NOMO-1 (cell line): ENCODE measurements around the gene KDM4E.
"Not testable (repeated sequence)": the region's sequence is repeated elsewhere in the genome, so short reads cannot be mapped to it uniquely, and the experiment has no call there.

Source experiments
- DNase-seq, 2 experiments: peaks; one replicate each; lab custom pipeline; 2025; ENCODE audit not compliant: unreplicated experiment in 2 of 2; lab: John Stamatoyannopoulos, UW

Gene KDM4E

GRCh38 chr11:95024958-95025357 is at the start of gene KDM4E:
Gene KDM4E (plus strand): TSS chr11:95025258. CDS start chr11:95025558, 300 bp downstream.
- DNase-seq, result no peak

DNA sequence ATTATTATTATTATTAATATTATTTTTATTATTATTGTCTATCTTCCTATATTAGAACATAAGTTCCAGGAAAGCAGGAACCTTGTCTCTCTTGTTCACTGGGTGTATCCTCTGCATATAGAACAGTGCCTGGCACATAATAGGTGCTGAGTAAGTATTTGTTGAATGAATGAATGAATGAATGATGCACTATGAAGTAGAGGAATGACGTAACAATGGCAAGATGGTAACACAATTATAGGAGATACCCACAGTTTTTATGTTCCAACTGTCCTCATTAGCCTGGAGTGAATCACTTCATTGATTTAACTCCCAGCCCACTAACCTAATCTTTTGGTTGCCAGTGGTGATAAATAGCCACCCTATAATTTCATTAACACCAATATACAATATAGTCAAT is 49.5 kb upstream of the KDM4E start:
- DNase-seq, result no peak

GRCh38 chr11:94987378-94987777 is 37.7 kb upstream of the KDM4E start:
- DNase-seq, result no peak

DNA sequence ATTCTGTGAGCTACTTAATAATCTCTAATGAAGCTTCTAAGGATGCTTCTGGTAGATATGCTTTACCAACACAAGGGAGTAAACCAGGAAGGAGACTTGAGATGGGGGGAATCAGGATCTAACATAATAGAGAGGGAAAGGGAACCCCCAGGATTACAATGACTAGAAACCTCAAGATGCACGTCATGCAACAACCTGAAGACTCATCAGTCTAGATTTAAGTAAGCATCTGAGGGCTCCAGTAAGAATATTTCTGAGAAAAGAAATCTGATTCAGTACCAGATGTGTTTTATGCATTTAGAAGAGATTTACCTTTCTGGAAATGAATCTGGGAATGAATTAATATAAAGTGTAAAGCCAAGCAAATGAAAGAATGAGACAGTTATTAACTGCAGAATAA is 36.3 kb upstream of the KDM4E start:
- no peak for DNase-seq

GRCh38 chr11:94993400-94993943 is 31.6 kb upstream of the KDM4E start:
- DNase-seq, result no peak

- DNase-seq, result no peak
Measured at GRCh38 chr11:94997437-94997836, 27.6 kb upstream of the KDM4E start.

DNA sequence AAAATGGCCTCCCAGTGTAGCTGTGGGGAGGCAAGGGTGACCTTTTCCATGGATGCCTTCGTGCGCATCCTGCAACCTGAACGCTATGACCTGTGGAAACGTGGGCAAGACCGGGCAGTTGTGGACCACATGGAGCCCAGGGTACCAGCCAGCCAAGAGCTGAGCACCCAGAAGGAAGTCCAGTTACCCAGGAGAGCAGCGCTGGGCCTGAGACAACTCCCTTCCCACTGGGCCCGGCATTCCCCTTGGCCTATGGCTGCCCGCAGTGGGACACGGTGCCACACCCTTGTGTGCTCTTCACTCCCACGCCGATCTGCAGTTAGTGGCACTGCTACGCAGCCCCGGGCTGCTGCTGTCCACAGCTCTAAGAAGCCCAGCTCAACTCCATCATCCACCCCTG is 26.8 kb upstream of the KDM4E start:
- DNase-seq, result no peak

DNA sequence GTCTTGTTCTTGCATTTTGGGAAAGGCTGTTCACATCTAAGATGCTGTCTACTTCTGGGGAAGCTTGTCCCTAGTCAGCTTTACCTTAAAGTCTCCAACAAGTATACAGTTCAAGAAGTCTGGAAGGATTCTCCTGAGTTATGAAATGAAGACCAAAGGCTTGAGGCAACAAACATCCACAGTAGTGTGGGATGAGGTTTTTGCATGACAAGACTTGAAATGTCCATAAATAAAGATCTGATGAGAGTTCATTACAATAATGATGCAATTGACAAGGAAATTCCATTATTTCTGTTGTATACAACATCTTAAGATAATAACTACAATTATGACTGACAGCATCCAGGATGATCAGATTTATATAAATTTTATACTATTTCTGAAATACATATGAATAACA is 21.3 kb upstream of the KDM4E start:
- no peak for DNase-seq

DNA sequence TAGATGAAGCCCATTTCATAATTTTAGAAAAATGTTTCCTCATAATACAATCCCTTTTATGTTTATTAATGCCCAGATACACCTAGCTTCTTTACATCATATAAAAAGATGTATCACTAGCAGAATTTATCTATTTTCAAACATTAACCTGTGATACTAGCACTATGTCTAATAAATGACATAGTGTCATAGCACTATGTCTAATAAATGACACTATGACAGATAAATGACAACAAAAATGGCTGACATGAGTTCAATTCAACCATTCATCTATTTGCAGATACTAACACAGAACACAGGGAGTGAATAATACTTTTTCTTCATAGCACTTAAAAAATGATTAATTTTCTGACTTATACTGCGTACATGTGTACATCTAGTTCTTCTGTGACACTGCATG is 19.4 kb upstream of the KDM4E start:
- DNase-seq, result no peak

GRCh38 chr11:95011376-95011775 is 13.7 kb upstream of the KDM4E start:
- no peak for DNase-seq

GRCh38 chr11:95014184-95014821 is 10.8 kb upstream of the KDM4E start:
- DNase-seq, result no peak

DNA sequence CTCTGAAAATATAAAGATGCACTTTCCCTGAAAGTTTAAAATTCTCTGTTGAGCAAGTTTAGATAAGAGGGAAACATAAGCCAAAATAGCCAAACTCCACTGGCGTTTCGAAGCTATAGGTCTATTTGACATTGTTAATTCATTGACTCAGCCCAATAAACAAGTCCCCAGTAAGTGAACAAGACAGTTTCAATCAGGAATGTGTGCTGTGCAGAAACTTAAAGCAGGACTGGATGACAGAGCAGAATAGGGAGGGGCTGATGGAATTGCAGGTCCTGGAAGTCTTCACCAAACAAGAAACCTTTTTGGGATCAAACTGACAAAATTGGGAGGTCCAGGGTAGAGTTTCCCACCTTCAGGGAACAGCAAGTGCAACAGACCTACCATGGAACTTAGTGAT is 8.9 kb upstream of the KDM4E start:
- DNase-seq, result no peak

- DNase-seq, result not testable (repeated sequence)
Measured at GRCh38 chr11:95021468-95021867, 3.6 kb upstream of the KDM4E start.

- DNase-seq, result not testable (repeated sequence)
Measured at GRCh38 chr11:95025594-95025993, 536 bp downstream of the KDM4E start.

GRCh38 chr11:95028357-95028756 is 3.3 kb downstream of the KDM4E start:
- no peak for DNase-seq

GRCh38 chr11:95033051-95033450 is 8.0 kb downstream of the KDM4E start:
- no peak for DNase-seq

DNA sequence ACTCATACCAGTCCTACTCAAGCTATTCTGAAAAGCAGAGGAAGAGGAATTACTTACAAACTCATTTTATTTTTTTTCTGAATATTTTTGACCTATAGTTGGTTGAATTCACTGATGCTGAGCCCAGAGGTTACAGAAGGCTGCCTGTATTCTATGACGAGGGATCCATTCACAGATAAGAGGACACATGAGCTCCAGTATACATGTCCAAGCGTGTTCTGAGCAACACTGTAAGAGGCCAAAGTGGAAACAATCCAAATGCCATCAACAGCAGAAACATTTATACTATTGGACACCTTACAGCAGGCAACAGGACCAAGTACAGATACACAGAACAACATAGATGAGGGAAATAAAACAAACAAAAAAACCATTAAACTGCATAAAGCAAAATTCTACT is 10.3 kb downstream of the KDM4E start:
- no peak for DNase-seq

DNA sequence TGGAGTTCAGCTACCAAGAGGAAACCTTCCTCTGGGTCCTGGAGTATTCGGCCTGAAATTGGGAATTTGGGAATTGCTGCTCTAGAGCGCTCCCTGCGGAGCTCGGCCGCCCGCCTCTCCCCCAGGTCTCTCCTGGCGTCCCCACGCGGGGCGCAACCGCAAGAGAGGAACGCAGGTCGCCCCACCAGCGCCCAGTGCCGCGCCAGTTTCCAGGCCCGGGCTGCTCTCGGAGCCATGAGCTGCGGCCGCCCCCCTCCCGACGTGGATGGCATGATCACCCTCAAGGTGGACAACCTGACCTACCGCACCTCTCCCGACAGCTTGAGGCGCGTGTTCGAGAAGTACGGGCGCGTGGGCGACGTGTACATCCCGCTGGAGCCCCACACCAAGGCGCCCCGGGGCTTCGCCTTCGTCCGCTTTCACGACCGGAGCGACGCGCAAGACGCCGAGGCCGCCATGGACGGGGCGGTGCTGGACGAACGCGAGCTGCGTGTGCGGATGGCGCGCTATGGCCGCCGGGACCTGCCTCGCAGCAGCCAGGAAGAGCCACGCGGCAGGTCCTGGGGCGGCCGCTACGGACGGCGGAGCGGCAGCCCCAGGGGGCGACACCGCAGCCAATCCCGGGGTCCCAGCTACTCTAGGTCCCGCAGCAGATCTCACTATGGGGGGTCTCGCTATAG is 12.4 kb downstream of the KDM4E start:
- DNase-seq, result not testable (repeated sequence)

DNA sequence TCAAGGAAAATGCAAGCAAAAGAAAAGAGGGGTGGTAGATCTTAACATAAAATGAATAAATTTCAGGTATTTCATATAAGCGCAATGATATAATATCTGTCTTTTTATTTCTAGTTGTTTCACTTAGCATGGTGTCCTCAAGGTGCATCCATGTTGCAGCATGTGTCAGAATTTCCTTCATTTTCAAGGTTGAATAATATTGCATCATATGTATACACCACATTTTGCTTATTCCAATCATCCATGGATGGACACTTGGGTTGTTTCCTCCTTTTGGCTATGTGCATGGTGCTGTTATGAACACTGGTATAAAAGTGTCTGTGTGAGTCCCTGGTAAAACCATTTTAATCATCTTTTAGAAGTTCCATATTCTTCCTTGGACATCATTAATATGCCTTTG is 17.2 kb downstream of the KDM4E start:
- no peak for DNase-seq

DNA sequence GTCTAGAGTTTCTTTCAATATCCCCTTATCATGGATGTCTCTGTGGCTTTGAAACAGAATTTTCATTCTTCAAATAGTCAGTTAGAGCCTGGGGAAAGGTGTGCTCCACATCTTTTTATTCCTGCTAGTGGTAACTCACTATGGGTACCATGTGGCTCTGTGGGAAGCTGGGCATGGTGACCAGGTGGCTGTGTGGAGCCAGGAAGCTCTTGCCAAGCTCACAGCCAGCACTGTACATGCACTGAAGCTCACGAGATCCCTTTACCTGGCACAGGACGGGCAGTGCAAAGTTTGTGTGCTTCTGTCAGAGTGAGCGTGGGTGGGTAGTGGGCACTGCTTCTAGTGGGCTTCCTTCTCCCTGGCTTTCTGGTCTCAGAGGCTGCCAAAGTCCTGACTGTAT is 17.8 kb downstream of the KDM4E start:
- no peak for DNase-seq

DNA sequence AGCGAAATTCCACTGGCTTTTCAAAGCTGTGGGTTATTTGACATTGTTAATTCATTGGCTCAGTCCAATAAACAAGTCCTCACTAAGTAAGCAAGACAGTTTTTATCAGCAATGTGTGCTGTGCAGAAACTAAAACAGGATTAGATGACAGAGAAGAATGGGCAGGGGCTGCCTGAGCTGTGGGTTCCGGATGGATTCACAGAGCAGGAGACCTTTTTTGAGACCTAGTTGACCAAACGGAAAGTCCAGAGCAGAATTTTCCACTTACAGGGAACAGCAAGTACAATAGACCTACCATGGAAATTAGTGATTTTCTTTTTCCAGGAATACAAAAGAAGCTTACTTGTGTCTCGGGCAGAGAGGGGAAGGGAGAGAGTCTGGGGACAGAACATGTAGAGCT is 19.0 kb downstream of the KDM4E start:
- DNase-seq, result no peak

GRCh38 chr11:95045812-95046211 is 20.8 kb downstream of the KDM4E start:
- no peak for DNase-seq
